ENCODE measurements around the gene OBSCN.
"Not testable (repeated sequence)": the region's sequence is repeated elsewhere in the genome, so short reads cannot be mapped to it uniquely, and the experiment has no call there.

Gene OBSCN

GRCh38 chr1:228252476-228252875 is 44.6 kb downstream of the OBSCN start:
- DNase-seq: not testable (repeated sequence)

- no peak for DNase-seq
Measured at GRCh38 chr1:228256626-228257375, 49.0 kb downstream of the OBSCN start.

- no peak for DNase-seq
Measured at GRCh38 chr1:228258486-228258885, 50.6 kb downstream of the OBSCN start.

GRCh38 chr1:228259368-228259894 is 51.6 kb downstream of the OBSCN start:
- DNase-seq: no peak

- no peak for DNase-seq
Measured at GRCh38 chr1:228259951-228260350, 52.1 kb downstream of the OBSCN start.

GRCh38 chr1:228261706-228262105 is 53.9 kb downstream of the OBSCN start:
- DNase-seq: no peak

- no peak for DNase-seq
Measured at GRCh38 chr1:228262475-228262874, 54.6 kb downstream of the OBSCN start.

- no peak for DNase-seq
Measured at GRCh38 chr1:228263636-228264035, 55.8 kb downstream of the OBSCN start.

GRCh38 chr1:228264090-228264829 is 56.4 kb downstream of the OBSCN start:
- DNase-seq: no peak

- DNase-seq: no peak
Measured at GRCh38 chr1:228265167-228265566, 57.3 kb downstream of the OBSCN start.

- no peak for DNase-seq
Measured at GRCh38 chr1:228267962-228268880, 60.4 kb downstream of the OBSCN start.

GRCh38 chr1:228268881-228269265 is 61.0 kb downstream of the OBSCN start:
- no peak for DNase-seq

GRCh38 chr1:228269431-228269830 is 61.6 kb downstream of the OBSCN start:
- DNase-seq: not testable (repeated sequence)

GRCh38 chr1:228270032-228270431 is 62.2 kb downstream of the OBSCN start:
- no peak for DNase-seq

GRCh38 chr1:228271701-228272251 is 63.9 kb downstream of the OBSCN start:
- DNase-seq: no peak

GRCh38 chr1:228272331-228272791 is 64.5 kb downstream of the OBSCN start:
- no peak for DNase-seq

GRCh38 chr1:228272831-228273571 is 65.2 kb downstream of the OBSCN start:
- no peak for DNase-seq

GRCh38 chr1:228273720-228274451 is 66.0 kb downstream of the OBSCN start:
- DNase-seq: no peak

GRCh38 chr1:228274452-228275178 is 66.8 kb downstream of the OBSCN start:
- DNase-seq: no peak

Measured in amygdala (tissue), 56 donors.